Lung (tissue), 12 donors: ENCODE measurements around the gene ENHO. TPM values are rescaled to one million over a fixed set of nuclear protein-coding genes. Genes with fewer than 3 reads are reported as not detected.

Experiments
- ATAC-seq: fragments of 200-7000 bp; cut with Tn5 transposase; one replicate; pipeline ENCODE4 v1.9.1; 2020; ENCODE audit warnings: moderate number of reproducible peaks; ENCODE audit not compliant: insufficient read depth, low FRiP score
- DNase-seq, 3 donors: peaks; one replicate each; pipeline ENCODE4 v3.0.0-alpha.2; 2013 to 2017
- H3K27ac ChIP-seq, 2 donors: one replicate each; pipeline ENCODE4 v1.5.1; 2013; ENCODE audit warnings: mild to moderate bottlenecking in 2 of 2, moderate library complexity in 2 of 2, control low read depth in 1 of 2, inconsistent platforms in 1 of 2, low read depth in 1 of 2, low read length in 1 of 2
- H3K27me3 ChIP-seq, 3 donors: one replicate each; pipeline ENCODE4 v1.5.1; 2013; ENCODE audit warnings: low read length in 2 of 3; ENCODE audit not compliant: control insufficient read depth in 3 of 3, insufficient read depth in 3 of 3
- H3K36me3 ChIP-seq, 4 donors: one replicate each; pipeline ENCODE4 v1.5.1; 2013; ENCODE audit warnings: low read length in 4 of 4, mild to moderate bottlenecking in 1 of 4, moderate library complexity in 1 of 4; ENCODE audit not compliant: control insufficient read depth in 4 of 4, insufficient read depth in 4 of 4
- H3K4me1 ChIP-seq, 5 donors: one replicate each; pipeline ENCODE4 v1.5.1; 2013; ENCODE audit warnings: low read length in 5 of 5, mild to moderate bottlenecking in 2 of 5, moderate library complexity in 1 of 5; ENCODE audit not compliant: control insufficient read depth in 5 of 5, insufficient read depth in 5 of 5
- H3K4me3 ChIP-seq: one replicate; pipeline ENCODE4 v1.5.1; 2013; ENCODE audit warnings: mild to moderate bottlenecking, control low read depth, moderate library complexity
- H3K9ac ChIP-seq, 2 donors: one replicate each; pipeline ENCODE4 v1.5.1; 2013; ENCODE audit warnings: low read length in 2 of 2, control low read depth in 1 of 2; ENCODE audit not compliant: insufficient read depth in 1 of 2
- H3K9me3 ChIP-seq, 4 donors: one replicate each; pipeline ENCODE4 v1.5.1; 2013; ENCODE audit warnings: low read length in 3 of 4, mild to moderate bottlenecking in 1 of 4, moderate library complexity in 1 of 4; ENCODE audit not compliant: control insufficient read depth in 4 of 4, insufficient read depth in 3 of 4
- WGBS, 2 donors: extraction: QIAGEN DNeasy Blood & Tissue Kit; methylation state at CpG; one replicate each; pipeline ENCODE4 v1.1.7; 2013; 5-methylcytosine and 5-hydroxymethylcytosine counted together
- polyA plus RNA-seq, 2 donors: library from polyadenylated mRNA; stranded (reverse); fragments of 200-250 nt; gene quantifications; one replicate each; pipeline ENCODE4 v1.2.1, GENCODE V29; 2013
- total RNA-seq, 2 donors: library from RNA; depleted of rRNA in 1 of 2; stranded (reverse); fragments of >200 nt in 1 of 2; gene quantifications; one replicate each; pipeline ENCODE4 v1.2.1, GENCODE V29; 2014 to 2021
- TF ChIP-seq, protein P1 (sequence below): IDR thresholded peaks from 2 replicates; pipeline ENCODE4 v1.5.1; 2012; ENCODE audit warnings: mild to moderate bottlenecking; ENCODE audit errors: control extremely low read depth, extremely low read depth
- donor health status: control.
- donor health status: control.
- donor health status: Bipolar disorder and iron deficiency.
- donor health status: healthy.
- donor health status: DM: yes; HTN: yes; CAD: no.

ENHO gene
- total and polyA plus RNA-seq, 4 donors, result 0.29 to 1.4 (median 0.70) TPM

DNA sequence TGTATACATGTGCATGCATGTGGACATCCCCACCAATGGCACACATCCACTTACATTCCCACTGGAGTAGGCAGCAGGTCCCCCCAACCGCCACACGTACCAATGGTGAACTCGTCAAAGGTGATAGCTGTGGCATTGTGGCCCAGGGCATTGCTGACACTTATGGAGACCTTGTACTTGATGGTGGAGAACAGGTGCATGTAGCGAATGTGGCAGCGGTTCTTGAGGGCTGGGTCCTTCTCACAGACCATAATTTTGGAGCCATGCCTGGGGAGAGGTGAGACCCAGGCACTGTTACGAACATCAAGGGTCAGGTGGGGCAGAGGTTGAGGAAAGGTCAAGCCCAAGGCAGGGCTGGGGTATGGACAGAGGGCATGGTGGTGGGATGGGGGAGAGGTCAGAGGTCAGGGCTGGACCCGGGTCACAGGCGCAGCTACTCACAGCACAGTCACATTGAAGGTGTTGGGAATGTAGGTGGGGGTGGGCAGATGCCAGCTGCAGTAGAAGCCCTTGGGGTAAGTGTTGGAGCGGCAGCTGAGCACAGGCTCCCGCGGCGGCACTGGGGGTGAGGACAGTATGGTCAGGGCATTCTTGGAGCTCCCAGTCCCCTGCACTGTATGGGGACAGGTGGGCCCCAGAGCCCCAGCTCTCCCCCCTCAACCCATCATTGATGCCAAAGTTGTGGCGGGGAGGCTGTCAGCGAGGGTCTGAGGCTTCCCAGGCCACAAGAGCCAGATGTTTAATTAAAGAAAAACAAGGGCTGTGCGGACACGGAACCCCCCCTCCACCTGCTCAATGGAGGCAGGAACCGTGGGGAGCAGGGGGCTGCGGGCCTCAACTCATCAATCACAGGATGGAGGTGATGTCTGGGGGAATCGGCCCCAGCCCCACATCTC lies 34.9 kb upstream of the ENHO start:
- Histone ChIP-seq H3K4me3 (no peak overlapping the region), H3K9me3 (peaks cover 0 to 7% (median 2%) of the 10 kb centered on the region in 4 donors), H3K27ac (no peak overlapping the region), H3K9ac (no peak overlapping the region), H3K27me3 (peaks cover 0 to 28% (median 0%) of the 10 kb centered on the region in 3 donors), H3K4me1 (peaks cover 0 to 45% (median 25%) of the 10 kb centered on the region in 5 donors), H3K36me3 (peaks cover 0 to 17% (median 4%) of the 10 kb centered on the region in 4 donors)
- WGBS, 2 donors, result 73 to 81% methylated on average over 19 of the region's 19 CpGs
- no peak for DNase-seq
- TF ChIP-seq, protein P1, sequence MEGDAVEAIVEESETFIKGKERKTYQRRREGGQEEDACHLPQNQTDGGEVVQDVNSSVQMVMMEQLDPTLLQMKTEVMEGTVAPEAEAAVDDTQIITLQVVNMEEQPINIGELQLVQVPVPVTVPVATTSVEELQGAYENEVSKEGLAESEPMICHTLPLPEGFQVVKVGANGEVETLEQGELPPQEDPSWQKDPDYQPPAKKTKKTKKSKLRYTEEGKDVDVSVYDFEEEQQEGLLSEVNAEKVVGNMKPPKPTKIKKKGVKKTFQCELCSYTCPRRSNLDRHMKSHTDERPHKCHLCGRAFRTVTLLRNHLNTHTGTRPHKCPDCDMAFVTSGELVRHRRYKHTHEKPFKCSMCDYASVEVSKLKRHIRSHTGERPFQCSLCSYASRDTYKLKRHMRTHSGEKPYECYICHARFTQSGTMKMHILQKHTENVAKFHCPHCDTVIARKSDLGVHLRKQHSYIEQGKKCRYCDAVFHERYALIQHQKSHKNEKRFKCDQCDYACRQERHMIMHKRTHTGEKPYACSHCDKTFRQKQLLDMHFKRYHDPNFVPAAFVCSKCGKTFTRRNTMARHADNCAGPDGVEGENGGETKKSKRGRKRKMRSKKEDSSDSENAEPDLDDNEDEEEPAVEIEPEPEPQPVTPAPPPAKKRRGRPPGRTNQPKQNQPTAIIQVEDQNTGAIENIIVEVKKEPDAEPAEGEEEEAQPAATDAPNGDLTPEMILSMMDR, result no peak
- ATAC-seq, result no peak

DNA sequence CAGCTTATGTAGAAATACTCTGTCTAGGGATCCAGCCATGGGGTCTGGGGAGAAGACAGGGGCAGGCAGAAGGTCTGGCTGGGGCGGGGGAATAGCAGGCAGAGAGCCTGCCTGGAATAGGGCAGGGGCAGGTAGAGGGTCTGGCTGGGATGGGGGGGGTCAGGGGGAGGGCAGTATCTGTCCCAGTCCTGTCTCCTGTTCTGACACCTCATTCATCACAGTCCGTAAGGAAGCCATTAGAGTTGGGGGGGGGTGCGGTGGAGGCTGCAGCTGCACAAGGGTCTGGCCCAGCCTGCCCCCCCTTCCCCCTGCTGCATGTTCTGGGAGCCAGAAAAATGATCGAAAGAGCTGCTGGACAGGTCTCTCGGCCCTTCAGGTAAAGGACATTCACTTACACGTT lies 34.2 kb upstream of the ENHO start:
- no peak overlapping the region for H3K9ac ChIP-seq
- no peak for DNase-seq
- 69 to 83% methylated on average over 5 to 6 of the region's 6 CpGs for WGBS, 2 donors

DNA sequence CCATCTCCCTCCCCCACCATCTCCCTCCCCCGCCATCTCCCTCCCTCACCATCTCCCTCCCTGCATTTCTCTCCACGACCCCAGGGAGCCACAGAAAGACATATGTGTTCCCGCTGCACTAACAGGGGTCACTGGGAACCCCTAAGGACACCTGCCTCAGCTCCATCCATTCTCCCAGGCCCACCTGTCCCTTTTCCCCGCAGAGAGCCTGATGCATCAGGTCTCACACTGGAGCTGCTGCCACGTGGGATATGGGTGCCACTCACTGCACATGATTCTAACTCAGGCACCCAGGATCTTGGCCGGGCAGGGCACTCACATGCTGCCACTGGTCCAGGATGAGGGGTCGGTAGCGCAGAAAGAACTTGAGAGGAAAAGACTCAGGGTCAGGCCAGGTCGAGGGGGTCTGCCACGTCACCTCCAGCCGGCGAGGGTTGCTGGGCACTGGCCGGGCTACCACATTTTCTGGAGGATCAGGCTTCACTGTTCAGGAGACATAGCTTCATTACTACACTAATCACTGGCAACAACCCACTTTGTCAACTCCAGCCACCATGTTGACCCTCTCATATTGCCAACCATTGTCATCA lies 33.2 kb upstream of the ENHO start:
- Histone ChIP-seq H3K9me3 (peaks cover 0 to 2% (median 0%) of the 10 kb centered on the region in 4 donors), H3K4me1 (peaks cover 0 to 35% (median 19%) of the 10 kb centered on the region in 5 donors), H3K27ac (no peak overlapping the region), H3K36me3 (peaks cover 0 to 12% (median 3%) of the 10 kb centered on the region in 4 donors), H3K27me3 (peaks cover 0 to 30% (median 0%) of the 10 kb centered on the region in 3 donors), H3K4me3 (no peak overlapping the region), H3K9ac (no peak overlapping the region)
- 84 to 86% methylated on average over 13 of the region's 13 CpGs for WGBS, 2 donors
- DNase-seq (no peak), ATAC-seq (no peak)
- TF ChIP-seq, protein P1, result no peak

More for the DNA sequence above, 34.2 kb upstream of the ENHO start:
- Histone ChIP-seq H3K4me3 (no peak overlapping the region), H3K27me3 (peaks cover 0 to 30% (median 0%) of the 10 kb centered on the region in 3 donors), H3K36me3 (peaks cover 0 to 12% (median 3%) of the 10 kb centered on the region in 4 donors), H3K27ac (no peak overlapping the region), H3K4me1 (peaks cover 0 to 44% (median 25%) of the 10 kb centered on the region in 5 donors), H3K9me3 (peaks cover 0 to 4% (median 0%) of the 10 kb centered on the region in 4 donors)
- ATAC-seq, result no peak
- TF ChIP-seq, protein P1, result no peak
